Heart left ventricle (tissue), 13 donors: ENCODE measurements around the gene BIRC3.

Experiments
- CTCF ChIP-seq, 12 donors: fragments of 200-600 bp; sonication (generic) in 4 of 12; IDR thresholded peaks; one replicate each; pipeline versions ENCODE4 v1.5.0 to v1.8.0; 2018 to 2022; ENCODE audit warnings: antibody characterized with exemption in 12 of 12, mild to moderate bottlenecking in 5 of 12
- POLR2A ChIP-seq, 2 donors: fragments of 450-650 bp; IDR thresholded peaks; one replicate each; pipeline ENCODE4 v1.6.1; 2017; ENCODE audit warnings: antibody characterized with exemption in 2 of 2, mild to moderate bottlenecking in 2 of 2, moderate library complexity in 2 of 2
- donor health status: ischemic (EF 13 %, LVEDD 7.1; RV severe dilation, severe dysfunction).
- donor health status: DM: no; HTN: yes; CAD: no.
- donor health status: DM: no; HTN: no; CAD: no.
- donor health status: ischemic (EF 25% LVEDD 6.9; RV normal size, moderate dysfunction).
- donor health status: ischemic (EF 25% LVEDD 5.7; RV mildly dilated, moderate dysfunction).
- donor health status: ischemic (EF 35%, LVEDD 5.7; RV mildly dilated, moderate dysfunction).
- donor health status: nonischemic (EF 11% LVEDD 7.7; RV severe dilation, severe dysfunction).
- donor health status: DM: yes; HTN: yes; CAD: no.
- donor health status: PGD.
- donor health status: ischemic (EF 29% LVEDD 5.4; RV normal size, mild dysfunction).
- donor health status: nonischemic (EF 23%, LVEDD 6.1; RV moderate dilation, normal function).

- TF ChIP-seq CTCF (IDR thresholded peaks at IDR 0.05) (no peak), POLR2A (IDR thresholded peaks at IDR 0.05) (no peak)
Observed at GRCh38 chr11:102382384-102382783, 65.1 kb downstream of the BIRC3 start.
